Measurements from ENCODE around the gene TGM6. TPM values are rescaled to one million over a fixed set of nuclear protein-coding genes. Genes with fewer than 3 reads are reported as not detected.

The TGM6 gene
- total RNA-seq, 1 donor from 2014 or later = not detected

DNA sequence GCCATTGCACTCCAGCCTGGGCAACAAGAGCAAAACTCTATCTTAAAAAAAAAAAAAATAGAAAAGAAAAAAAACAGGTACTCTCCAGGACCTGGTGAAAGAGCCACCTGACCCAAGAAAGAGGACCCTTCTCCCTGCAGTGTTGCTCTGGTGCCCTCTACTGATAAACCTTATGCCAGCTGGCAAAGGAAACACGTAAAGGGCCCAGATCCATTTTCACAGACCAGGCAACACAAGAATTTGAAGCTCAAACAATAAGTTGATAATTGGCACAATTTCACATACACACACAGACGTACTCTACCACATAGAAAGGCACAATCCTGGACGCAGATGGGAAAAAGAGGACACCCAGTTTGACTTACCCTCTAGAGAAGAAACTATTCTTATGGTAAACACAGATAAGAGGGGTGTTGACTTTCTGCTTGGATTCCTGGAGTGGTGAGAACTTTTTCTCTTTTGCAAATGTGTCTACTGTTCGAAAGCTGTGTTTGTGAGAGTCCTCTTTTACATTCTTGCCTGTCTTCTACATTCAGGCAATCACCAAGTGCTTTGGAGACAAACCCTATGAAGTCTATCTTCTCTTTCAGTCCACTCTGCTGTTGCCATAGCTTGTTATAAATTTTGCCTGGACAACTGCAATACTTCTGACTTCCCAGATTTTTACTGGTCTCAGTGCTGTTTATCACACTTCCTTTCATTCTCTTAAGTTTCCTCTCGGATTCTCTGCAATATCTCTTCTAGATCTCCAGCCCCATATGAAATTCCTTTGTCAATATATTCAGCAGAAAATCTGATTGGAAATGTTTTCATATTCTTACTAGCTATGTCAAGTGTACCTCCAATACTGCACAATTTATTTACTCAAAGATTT is 96.3 kb downstream of the TGM6 start:
- intact Hi-C loops (cut with micrococcal nuclease) = loop anchor here (10.0 kb wide), 2 partner anchors 508 to 1152 kb away; partner anchors contain the start of gene SDCBP2

DNA sequence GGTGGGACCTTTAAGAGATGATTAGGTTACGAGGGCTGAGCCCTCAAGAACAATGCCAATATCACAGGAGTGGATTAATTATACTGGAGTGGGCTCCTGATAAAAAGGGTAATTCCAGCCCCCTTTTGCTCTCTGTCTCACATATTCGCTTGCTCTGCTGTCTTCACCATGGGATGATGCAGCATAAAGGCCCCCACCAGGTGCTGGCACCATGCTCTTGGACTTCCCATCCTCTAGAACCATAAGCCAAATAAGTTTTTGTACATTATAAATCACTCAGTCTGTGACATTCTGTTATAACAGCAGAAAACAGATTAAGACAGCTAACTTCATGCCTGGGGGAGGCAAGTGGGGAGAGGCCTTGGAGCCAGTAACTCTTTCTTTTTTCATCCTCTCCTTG is 99.7 kb downstream of the TGM6 start:
- intact Hi-C loops (cut with micrococcal nuclease) = no loop called here

Other genes with a start within 250 kb of the TGM6 start
- not detected in 2 replicates for gene TGM3, start 84.9 kb upstream of the TGM6 start, total RNA-seq
- 325 and 338 TPM in 2 replicates for gene SNRPB, start 89.9 kb downstream of the TGM6 start, total RNA-seq
- gene ZNF343, start 128.0 kb downstream of the TGM6 start, total RNA-seq = 11.7 and 12.9 TPM in 2 replicates
- not detected in 2 replicates for gene TMC2, start 155.7 kb downstream of the TGM6 start, total RNA-seq

Data from T-helper 1 cell treated with Interleukin-12 subunit alpha and Interleukin-12 subunit beta and Interleukin-4 antibody, amounts not matched to agents 30 ng/mL and 1 ng/mL, for 36 hours (primary cell).